ENCODE measurements around the gene RCVRN.

- TF ChIP-seq CTCF (IDR thresholded peaks at IDR 0.05 in 8 of 11, conservative IDR thresholded peaks at IDR 0.05 in 3 of 11) (no peak), POLR2A (IDR thresholded peaks at IDR 0.05) (no peak), POLR2AphosphoS5 (IDR thresholded peaks at IDR 0.05) (no peak)
Measured at GRCh38 chr17:9913476-9913875, 8.4 kb upstream of the RCVRN start.

All from spleen (tissue), 7 donors.